ENCODE measurements around the gene CACNA1C. TPM values are rescaled to one million over a fixed set of nuclear protein-coding genes. Genes with fewer than 3 reads are reported as not detected.

The CACNA1C gene
- polyA plus RNA-seq, 4 donors: 6.8 to 17.5 (median 9.5) TPM

GRCh38 chr12:2642176-2642892, 589.5 kb downstream of the CACNA1C start:
- DNase-seq (ENCODE audit: low read depth in 4 of 4, low spot score in 3 of 4): no peak

- no peak for DNase-seq (ENCODE audit: low read depth in 4 of 4, low spot score in 3 of 4)
These were observed 590.2 kb downstream of the CACNA1C start for GRCh38 chr12:2642896-2643425.

DNA sequence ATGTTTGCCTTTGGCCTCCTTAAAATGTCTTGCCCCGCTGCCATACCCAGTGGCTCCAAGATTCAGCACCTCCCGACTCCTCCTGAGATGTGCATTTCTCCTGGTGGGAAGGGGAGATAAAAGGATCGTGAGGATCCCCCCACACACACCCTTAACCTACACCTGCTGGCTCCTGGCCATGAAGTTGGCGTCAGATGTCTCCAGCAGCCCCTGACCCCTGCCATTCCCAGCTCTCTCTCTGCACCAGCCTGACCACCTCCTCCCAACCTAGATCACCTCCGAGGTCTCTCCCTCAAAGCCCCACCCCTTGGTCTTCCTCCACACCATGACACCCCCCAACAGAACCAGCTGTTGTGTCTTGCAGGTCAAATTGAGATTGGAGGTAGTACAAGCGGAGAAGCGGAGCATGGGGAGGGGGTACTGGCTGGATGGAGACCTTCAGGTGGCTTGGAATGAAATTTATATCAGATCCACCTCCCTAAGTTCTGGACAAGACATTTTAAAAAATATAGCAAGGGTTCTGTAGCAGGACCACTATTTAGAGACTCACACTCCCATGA, 590.9 kb downstream of the CACNA1C start:
- DNase-seq (ENCODE audit: low read depth in 4 of 4, low spot score in 3 of 4): no peak

DNA sequence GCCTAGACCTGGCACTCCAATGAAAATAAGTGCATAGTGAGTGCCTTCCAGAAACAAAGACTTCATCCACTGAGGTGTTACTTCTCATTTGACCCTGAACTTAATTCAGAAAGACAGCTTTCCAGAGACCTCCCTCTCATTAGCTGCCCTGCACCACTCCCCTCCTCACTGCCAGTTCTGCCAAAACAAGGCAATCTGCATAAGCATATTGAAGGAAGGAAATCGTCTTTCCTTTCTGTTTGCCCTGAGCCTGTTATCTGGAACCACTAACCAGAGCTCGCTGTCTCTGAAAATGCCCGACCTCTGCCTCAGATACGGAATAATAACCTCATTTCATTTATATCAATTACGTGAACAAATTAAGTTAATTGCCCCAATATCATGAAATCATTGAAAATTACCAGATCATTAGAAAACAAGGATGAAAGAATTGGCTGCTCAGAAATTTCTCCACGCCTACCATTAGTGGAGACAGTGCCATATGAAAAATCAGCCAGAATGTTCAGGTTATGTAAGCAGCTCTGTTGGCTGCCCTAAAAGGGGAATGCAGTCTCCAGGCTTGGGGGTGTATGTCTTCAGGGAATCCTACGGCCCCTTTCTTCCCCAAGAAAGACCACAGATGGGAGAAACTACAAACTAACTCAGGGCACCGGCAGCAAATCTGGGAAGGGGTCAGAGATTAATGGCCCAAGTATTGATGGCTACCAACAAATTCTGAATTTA, 592.1 kb downstream of the CACNA1C start:
- DNase-seq (ENCODE audit: low read depth in 4 of 4, low spot score in 3 of 4): no peak

DNA sequence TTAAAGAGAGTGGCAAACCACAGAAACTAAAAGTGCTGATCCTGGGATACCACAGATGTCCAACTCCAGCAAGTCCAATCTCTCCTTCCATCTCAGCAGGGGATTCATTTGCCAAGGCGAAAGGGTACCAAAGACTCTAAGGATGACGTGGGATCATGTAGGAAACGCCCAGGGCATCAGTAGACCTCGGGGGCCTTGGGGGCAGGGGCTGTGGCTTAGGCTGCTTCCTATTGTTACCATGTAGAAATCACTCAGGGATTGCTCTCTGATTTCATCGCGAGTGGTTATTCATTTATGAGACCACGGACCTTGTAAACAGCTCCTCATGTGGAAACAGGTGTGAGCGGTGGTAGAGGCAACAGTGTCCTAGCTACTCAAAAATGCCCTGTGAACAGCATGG, 592.7 kb downstream of the CACNA1C start:
- no peak for DNase-seq (ENCODE audit: low read depth in 4 of 4, low spot score in 3 of 4)

GRCh38 chr12:2646341-2646740, 593.6 kb downstream of the CACNA1C start:
- DNase-seq (ENCODE audit: low read depth in 4 of 4, low spot score in 3 of 4): no peak

GRCh38 chr12:2647186-2647585, 594.4 kb downstream of the CACNA1C start:
- no peak for DNase-seq (ENCODE audit: low read depth in 4 of 4, low spot score in 3 of 4)

- no peak for DNase-seq (ENCODE audit: low read depth in 4 of 4, low spot score in 3 of 4)
These were observed 595.6 kb downstream of the CACNA1C start for GRCh38 chr12:2648406-2648805.

DNA sequence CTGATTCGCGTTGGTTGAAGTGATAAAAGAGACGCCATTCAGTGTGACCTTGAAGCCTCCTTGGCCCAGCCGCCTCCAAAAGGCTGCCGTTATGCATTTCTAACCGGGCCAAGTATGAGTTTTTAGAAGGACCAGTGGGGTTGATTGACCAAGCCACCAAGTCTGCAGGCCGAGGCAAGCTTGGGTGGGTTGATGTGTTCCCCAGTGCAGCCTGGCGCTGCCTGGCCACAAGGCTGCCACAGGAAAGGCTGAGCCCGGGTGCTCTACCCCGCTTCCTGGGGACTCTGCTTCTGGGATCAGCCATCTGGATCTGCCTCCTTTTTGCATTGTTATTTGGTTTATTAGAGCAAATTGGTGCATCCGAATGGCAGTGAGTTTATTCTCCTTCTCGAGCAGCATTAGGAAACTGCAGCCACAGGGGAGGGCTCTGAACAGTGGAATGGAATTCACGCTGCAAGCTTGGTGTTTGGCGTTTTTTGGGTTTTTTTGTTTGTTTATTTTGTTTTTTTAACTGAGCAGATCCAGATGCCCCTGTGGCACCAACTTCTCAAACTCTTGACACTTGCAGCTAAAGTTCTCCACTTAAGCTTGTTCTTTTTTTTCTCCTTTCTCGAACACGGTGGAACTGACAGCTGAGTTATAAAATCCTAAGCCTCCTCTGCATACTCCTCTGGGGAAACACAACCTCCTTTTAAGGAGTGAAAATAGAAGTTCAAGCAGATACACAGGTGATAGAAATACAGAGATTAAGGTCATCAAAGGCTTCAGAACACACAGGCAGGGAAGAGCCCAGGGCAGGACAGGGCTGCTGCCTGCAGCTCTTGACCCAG, 596.6 kb downstream of the CACNA1C start:
- DNase-seq (ENCODE audit: low read depth in 4 of 4, low spot score in 3 of 4): no peak

GRCh38 chr12:2650261-2651067, 597.7 kb downstream of the CACNA1C start:
- DNase-seq (ENCODE audit: low read depth in 4 of 4, low spot score in 3 of 4): no peak

DNA sequence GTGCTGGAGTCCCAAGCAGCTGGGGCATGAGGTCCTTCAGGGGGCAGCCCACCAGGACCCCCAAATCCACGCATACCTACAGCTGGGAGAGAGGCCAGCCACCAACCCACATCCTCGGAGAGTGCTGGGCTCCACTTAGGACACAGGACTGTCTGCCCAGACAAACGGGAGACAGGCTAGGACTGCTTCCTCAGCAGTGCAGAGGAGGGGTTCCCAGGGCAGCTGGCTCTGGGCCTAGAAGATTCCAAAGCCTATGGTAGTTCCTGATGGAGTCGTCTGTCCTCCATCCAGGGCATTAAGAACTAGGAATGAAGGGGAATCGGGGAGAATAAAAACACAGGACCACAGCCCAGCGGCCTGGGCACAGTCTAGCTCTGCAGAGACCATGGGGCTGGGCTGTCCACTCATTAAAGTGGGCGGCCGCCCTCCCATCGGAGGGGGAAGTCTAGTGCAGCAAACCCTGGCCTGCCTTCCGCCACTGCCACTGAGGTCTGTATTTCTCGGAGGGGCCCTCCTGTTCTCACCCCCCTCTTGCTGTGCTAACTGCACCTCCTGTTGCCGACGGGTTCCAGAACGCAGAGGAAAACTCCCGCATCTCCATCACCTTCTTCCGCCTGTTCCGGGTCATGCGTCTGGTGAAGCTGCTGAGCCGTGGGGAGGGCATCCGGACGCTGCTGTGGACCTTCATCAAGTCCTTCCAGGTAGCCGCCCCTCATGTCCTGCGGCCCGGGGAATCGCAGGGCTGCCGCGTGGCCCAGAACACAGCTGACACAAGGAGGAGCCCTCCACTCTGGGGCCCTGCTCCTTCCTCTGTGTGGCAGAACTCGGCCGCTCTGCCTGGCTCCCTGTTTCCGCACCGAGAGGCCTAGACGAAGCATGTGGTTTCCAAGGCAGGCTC, 598.5 kb downstream of the CACNA1C start:
- no peak for DNase-seq (ENCODE audit: low read depth in 4 of 4, low spot score in 3 of 4)

DNA sequence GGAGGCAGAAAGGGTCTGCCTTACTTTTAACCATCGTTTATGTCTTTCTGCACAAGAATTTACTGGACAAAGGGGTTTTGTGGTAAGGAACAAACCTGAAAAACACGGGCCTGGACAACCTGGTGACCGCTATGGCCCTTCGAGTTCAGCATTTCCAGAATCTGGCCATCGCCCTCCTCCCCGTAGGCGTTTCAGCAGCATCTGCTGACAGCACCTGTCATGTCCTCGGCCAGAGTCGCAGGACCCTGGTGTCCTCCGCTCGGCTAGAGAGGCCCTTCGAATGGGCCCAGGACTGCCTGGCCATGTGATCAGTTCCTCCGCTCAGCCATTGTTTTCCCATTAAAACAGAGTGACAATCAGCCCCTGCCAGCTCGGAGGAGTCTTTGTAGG, 599.2 kb downstream of the CACNA1C start:
- DNase-seq (ENCODE audit: low read depth in 4 of 4, low spot score in 3 of 4): no peak

GRCh38 chr12:2652401-2653081, 599.8 kb downstream of the CACNA1C start:
- DNase-seq (ENCODE audit: low read depth in 4 of 4, low spot score in 3 of 4): no peak

DNA sequence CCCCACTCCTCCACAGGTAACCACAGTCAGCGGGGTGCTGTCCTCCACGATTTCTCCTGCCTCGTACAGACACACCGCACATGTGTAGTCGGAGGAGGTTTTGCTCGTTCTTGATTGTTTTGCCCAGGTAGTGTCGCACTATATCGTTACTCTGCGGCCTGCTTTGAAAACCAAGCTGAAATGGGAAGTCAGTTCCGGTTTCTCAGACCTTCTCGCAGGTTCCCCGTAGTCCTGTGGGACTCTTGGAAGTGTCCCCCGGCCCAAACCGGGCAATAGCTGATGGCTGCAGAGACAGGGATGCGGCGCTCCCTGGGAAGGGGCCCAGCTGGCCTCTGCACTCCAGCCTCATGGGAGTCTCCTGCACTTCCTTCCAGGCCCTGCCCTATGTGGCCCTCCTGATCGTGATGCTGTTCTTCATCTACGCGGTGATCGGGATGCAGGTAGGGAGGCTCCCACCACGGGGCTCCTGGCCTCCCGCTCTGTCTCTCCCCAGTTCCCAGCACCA, 600.7 kb downstream of the CACNA1C start:
- DNase-seq (ENCODE audit: low read depth in 4 of 4, low spot score in 3 of 4): no peak

- no peak for DNase-seq (ENCODE audit: low read depth in 4 of 4, low spot score in 3 of 4)
These were observed 601.5 kb downstream of the CACNA1C start for GRCh38 chr12:2654311-2654710.

DNA sequence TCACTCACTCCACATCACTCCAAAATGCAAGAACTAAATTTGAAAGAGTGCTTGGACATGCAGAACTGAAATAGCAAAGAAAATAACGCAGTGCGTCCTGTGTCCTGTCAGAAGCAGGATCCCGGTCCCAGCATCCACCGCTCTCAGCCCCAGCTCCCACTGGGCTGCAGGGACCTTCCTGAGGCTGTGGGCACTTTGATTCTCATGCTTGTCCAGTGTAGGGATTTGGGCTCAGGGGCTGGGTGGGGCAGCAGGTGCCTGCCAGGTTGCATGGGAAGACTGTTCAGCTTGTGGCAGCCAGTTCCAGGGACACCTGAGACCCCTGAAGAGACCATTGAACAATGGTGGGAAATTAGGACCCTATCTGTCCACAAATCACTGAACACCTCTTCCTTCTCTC, 602.0 kb downstream of the CACNA1C start:
- DNase-seq (ENCODE audit: low read depth in 4 of 4, low spot score in 3 of 4): no peak

GRCh38 chr12:2662524-2662923, 609.7 kb downstream of the CACNA1C start:
- DNase-seq (ENCODE audit: low read depth in 4 of 4, low spot score in 3 of 4): no peak
